Sciatic nerve (tissue), 2 donors: ENCODE data around the gene PSIP1. TPM values are rescaled to one million over a fixed set of nuclear protein-coding genes. Genes with fewer than 3 reads are reported as not detected.
A peak's percentile ranks its signal among the peaks of the same experiment; 100 is the strongest.

Source experiments
- ATAC-seq: fragments of 200-7000 bp; cut with Tn5 transposase; one replicate; pipeline ENCODE4 v1.9.1; 2020; ENCODE audit warnings: mild to moderate bottlenecking, moderate library complexity
- DNase-seq: peaks from one replicate; pipeline ENCODE4 v3.0.0-alpha.2; 2020; ENCODE audit warnings: low spot score
- intact Hi-C: fragments of 100-400 bp; cut with DNase I; formaldehyde crosslinking; loops from one replicate; pipeline ENCODE4 v1.14.2; 2022
- total RNA-seq: library from RNA; stranded (reverse); fragmentation: NEBNext Ultra II Directional; extraction: Animal tissue kit (Norgen Biotek cat#: 25700); gene quantifications from one replicate; pipeline ENCODE4 v1.2.1, GENCODE V29; 2021
- donor health status: DM: no; HTN: no; CAD: no.
- donor health status: DM: no; HTN: no; CAD: no.

The PSIP1 gene
- total RNA-seq, 1 donor from 2014 or later = 89.4 TPM

DNA sequence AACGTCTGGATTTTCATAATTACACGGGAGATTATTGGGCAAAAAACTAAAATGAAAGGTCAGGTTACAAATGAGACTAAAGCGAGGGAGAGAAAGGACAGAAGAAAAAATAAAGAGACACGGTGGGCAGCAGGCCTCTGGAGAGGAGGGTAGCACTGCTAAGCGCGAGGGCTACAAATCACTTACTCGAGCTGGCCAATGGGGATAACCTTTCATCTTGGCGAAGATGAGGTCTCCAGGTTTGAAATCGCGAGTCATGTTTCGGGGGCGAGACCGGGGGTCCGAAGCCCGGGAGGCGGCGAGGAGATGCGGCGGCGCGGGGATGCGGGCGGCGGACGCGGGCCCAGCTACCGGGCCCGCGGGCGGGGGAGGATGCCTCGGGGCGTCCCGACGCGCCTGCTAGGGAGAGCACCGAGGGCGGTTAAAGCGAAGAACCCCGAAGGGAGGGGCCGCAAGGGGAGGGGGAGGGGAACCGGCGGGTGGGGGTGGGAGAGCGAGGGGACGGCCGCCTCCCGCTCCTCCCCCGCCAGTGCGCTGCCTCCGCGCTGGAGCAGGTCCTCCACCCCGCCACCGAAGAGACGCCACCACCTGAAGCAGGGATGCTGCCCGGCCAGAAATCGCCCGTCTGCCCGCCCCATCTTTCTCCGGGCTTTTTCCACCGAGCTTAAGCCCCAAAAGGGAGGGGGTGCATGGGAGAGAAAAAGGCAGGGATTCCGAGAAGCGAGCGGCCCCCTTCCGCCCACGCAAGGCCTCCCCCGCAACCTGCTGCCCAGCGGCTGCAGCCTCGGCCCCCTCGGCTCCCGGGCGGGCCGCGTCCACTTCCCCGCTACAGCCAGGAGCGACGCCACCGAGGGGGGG lies 610 bp downstream of the PSIP1 start:
- intact Hi-C loops = loop anchor here (5.0 kb wide), 1 partner anchor 1022 kb away; no protein-coding TSS in a partner anchor
- DNase-seq = peak; percentile 69
- peak; percentile 38 for ATAC-seq

DNA sequence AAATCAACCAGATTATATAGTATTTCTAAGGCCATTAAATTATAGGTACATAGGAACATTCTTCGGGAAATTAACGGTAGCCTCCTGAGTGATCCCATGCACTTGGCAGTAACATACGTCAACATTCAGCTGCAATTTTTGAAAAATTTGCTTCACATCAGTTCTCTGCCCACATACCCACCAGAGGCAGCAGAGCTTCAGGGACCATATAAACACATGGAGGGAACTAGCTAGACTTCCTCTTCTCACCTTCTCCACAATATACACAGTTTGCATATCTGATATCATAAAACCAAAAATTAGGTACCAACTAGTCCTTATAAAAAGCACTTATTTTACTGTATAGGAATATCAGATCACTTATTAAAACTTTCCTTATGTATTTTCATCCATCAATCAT lies 4.8 kb downstream of the PSIP1 start:
- intact Hi-C loops = loop anchor here (5.0 kb wide), 1 partner anchor 1026 kb away; no protein-coding TSS in a partner anchor
- ATAC-seq = no peak
- no peak for DNase-seq

DNA sequence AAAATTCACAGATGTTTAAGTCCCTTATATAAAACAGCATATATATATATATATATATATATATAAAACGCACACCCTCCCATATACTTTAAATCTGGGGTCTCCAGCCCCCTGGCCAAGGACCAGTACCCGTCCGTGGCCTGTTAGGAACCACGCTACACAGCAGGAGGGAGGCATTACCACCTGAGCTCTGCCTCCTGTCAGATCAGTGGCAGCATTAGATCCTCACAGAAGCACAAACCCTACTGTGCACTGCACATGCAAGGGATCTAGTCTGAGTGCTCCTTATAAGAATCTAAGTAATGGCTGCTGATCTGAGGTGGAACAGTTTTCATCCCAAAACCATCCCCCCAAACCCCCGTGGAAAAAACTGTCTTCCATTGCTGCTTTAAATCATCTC lies 9.0 kb downstream of the PSIP1 start:
- DNase-seq = no peak
- no peak for ATAC-seq
- intact Hi-C loops = no loop called here

GRCh38 chr9:15501179-15501578 lies 9.6 kb downstream of the PSIP1 start:
- no peak for ATAC-seq
- intact Hi-C loops = no loop called here
- no peak for DNase-seq

DNA sequence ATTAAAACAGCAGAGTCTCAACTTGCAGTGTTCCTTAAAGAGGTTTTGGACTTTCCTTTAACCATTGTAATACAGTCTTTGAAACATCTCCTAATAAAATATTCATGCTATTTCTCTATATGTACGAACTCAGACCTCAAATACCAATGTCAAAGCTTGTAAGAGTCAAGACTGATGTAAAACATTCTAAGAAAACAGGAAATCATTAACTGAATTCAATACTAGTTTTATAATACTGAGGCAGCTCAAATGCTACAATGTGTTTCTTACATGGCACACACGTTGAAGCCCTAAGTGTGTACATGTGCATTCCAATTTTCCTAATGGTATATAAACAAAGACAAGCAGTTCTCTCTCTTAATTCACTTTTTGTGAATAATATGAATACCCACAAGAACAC lies 11.6 kb downstream of the PSIP1 start:
- intact Hi-C loops = no loop called here
- ATAC-seq = no peak

DNA sequence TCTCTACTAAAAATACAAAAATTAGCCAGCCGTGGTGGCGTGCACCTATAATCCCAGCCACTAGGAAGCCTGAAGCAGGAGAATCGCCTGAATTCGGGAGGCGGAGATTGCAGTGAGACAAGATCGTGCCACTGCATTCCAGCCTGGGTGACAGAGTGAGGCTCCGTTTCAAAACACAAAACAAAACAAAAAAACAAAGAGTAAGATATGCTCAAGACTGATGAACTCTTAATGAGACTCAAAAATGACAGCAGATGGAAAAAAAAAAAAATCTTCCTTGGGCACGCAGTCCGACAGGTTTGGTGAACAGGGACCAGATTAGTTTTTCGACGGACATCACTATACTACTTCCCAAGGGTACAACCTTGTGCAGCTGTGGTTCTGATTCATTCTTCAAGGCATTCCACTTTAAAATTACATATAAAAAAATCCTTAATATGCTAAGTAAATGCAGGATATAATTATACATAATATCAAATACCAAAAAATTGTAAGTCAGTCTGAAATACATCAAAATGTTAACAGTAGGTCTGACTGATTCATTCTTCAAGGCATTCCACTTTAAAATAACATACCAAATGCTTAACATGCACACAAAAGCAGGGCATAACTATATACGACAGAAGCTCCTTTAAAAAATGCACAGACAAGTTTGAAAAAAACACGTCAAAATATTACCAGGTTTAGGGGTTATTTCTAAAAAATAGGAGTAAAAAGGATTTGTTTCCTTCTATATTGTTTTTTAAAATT lies 12.3 kb downstream of the PSIP1 start:
- intact Hi-C loops = no loop called here

More for the DNA sequence above, 11.6 kb downstream of the PSIP1 start:
- DNase-seq = no peak

GRCh38 chr9:15492485-15493150 lies 18.2 kb downstream of the PSIP1 start:
- no peak for ATAC-seq
- DNase-seq = no peak
- intact Hi-C loops = no loop called here

More for the DNA sequence above, 12.3 kb downstream of the PSIP1 start:
- DNase-seq (no peak), ATAC-seq (no peak)

- DNase-seq (no peak), ATAC-seq (no peak)
- intact Hi-C loops = no loop called here
Observed at GRCh38 chr9:15491950-15492349, 18.8 kb downstream of the PSIP1 start.

DNA sequence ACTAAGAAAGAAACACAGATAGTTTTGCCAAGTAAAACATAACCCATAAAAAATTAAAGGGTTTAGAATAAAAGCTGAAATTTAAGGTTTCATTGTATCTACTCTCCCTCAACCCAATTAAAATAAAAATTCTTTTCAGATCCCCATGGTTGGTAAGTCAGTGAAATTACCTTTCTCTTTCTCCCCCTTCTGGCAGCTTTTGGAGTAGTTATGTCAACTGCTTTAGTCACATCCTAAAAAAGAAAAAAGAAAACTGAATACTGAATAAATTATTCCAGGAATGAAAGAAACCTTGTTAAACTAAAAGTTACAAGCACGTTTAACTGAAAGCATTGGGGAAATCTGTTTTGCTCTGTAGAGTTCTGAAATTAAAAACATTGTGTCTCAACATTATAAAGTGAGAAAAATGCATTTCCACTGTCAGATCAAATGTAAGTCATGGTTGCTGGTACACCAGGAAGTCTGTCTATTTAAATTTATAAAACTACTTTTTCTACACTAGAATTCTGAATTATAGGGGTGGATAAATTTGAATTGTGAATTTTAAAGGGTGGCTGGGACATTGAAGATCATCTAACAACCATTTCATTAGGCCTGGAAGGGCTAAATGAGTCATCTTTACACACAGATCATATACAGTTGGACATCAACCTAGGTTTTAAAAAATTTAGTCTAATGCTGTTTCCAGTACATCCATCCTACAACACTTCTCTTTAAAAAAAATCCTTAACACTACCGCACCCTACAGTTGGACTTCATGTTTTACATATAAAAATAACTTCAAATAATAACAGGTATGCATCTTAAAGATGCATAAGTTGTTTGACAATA lies 24.7 kb downstream of the PSIP1 start:
- ATAC-seq = no peak
- no peak for DNase-seq

GRCh38 chr9:15484802-15485201 lies 26.0 kb downstream of the PSIP1 start:
- DNase-seq (no peak), ATAC-seq (no peak)
- intact Hi-C loops = no loop called here

More for the DNA sequence above, 24.7 kb downstream of the PSIP1 start:
- intact Hi-C loops = no loop called here

DNA sequence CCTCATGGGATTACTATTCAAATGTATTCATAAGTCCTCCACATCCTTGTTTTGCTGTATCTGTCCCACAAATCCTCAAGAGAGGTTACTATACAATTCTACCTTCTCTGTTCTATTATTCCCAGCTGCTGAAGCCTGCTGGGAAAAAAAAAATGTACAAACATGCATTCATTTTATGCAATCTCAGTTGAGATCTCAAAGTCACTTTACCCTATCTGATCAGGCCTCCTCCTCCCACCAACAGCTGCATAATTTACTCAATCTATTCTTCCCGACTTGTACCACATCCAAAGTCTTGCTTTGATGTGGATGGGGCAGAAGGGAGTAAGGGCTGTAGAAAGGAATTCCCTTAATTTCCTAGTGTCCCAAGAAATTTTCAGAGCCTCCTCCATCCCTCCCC lies 28.6 kb downstream of the PSIP1 start:
- intact Hi-C loops = no loop called here
- DNase-seq (no peak), ATAC-seq (no peak)

DNA sequence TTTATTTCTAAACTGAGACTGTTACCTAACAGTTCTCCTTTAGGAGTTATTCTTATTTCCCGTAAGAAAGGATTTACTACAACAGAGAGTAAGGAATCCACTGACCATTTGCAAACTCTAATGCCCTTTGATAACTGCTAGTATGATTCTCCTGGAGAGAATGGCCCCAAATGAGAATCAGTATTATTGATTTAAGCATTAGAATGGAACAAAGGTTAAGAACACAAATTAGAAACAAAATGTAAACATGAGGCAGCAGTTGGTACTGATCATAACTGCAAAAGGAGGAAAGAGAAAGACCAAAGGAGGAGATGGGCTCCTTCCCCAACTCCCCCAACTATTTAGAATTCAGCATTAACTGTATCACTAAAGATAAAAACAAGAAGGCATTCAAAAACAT lies 30.7 kb downstream of the PSIP1 start:
- intact Hi-C loops = no loop called here
- ATAC-seq = no peak
- DNase-seq = no peak

- ATAC-seq (no peak), DNase-seq (no peak)
- intact Hi-C loops = no loop called here
Observed at GRCh38 chr9:15475923-15476536, 34.7 kb downstream of the PSIP1 start.

GRCh38 chr9:15469862-15470261 lies 40.9 kb downstream of the PSIP1 start:
- no peak for DNase-seq
- intact Hi-C loops = no loop called here
- ATAC-seq = no peak

- intact Hi-C loops = no loop called here
- ATAC-seq (no peak), DNase-seq (no peak)
Observed at GRCh38 chr9:15469406-15469805, 41.4 kb downstream of the PSIP1 start.

DNA sequence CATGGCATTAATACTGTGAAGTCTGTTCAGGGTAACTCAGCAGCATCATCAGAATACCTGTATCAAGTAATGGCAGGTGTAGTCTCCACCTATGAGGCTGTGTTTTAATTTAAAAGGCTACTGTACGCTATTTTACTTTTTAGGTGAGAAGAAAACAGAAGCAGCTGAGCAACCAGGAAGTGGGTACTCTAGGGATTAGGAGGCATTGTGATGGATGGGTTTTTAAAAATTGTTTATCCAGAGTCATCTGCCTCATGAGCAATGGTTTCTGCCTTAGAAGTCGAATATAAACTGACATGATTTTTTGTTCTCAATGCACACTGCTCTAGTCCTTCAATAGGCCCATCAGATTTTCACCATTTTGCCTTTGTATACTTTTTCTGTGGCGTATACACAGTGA lies 42.6 kb downstream of the PSIP1 start:
- no peak for ATAC-seq
- intact Hi-C loops = no loop called here
- no peak for DNase-seq

DNA sequence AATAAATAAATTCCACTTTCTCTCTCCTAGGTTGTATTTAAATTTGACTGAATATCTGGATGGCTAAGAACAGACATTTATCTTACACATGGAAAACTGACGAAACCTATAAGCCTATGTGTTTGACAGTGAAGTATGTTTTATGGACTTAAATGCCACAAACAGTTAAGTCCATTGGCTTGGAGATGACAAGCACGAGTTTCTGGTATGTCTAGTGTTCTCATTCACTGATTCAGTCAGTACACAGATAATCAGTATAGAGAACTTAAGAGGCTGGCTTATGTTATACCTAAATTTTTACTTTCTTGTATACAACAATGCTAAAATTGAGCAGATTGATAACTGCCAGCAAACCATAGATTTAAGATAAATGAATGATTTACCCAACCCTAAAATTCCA lies 49.2 kb downstream of the PSIP1 start:
- DNase-seq (no peak), ATAC-seq (no peak)
- intact Hi-C loops = no loop called here

- ATAC-seq = no peak
- intact Hi-C loops = no loop called here
Observed at GRCh38 chr9:15461056-15461455, 49.7 kb downstream of the PSIP1 start.

More at GRCh38 chr9:15461056-15461455, 49.7 kb downstream of the PSIP1 start:
- DNase-seq = no peak
